HEK293 (cell line): ENCODE measurements around the gene FOXP1.

ENCODE experiments used
- CTCF ChIA-PET: fragments of 350-600 bp; formaldehyde crosslinking; extraction: SDS; loops from one replicate; lab custom pipeline; 2021; ENCODE audit warnings: antibody characterized with exemption; lab: Yijun Ruan, JAX
- POLR2A ChIA-PET: fragments of 300-600 bp; formaldehyde crosslinking; extraction: SDS; loops from one replicate; lab custom pipeline; 2020; ENCODE audit warnings: antibody characterized with exemption, inconsistent platforms; lab: Yijun Ruan, JAX
- H3K27ac ChIP-seq: fragments of 200-500 bp; sonication (Bioruptor generic); 2 replicates; pipeline ENCODE4 v1.5.1; 2014; ENCODE audit warnings: low read depth, low read length, control low read depth, inconsistent platforms; ENCODE audit errors: extremely low read depth
- H3K36me3 ChIP-seq, 2 experiments: fragments of 200-500 bp in 1 of 2; sonication (Bioruptor generic) in 1 of 2; 1 replicate in 1 of 2; 2 replicates in 1 of 2; pipeline ENCODE4 v1.5.1; 2014 to 2017; ENCODE audit warnings: inconsistent platforms in 2 of 2, low read length in 2 of 2; ENCODE audit not compliant: control insufficient read depth in 2 of 2, insufficient read depth in 1 of 2
- H3K4me1 ChIP-seq: fragments of 200-500 bp; sonication (Bioruptor generic); 2 replicates; pipeline ENCODE4 v1.5.1; 2014; ENCODE audit warnings: mild to moderate bottlenecking, low read length, inconsistent platforms; ENCODE audit not compliant: control insufficient read depth, insufficient read depth
- H3K4me3 ChIP-seq: 2 replicates; pipeline ENCODE4 v1.5.1; 2011; ENCODE audit warnings: low read depth, mild to moderate bottlenecking, control low read depth, low read length, moderate library complexity
- H3K9me3 ChIP-seq: fragments of 200-500 bp; sonication (Bioruptor generic); 2 replicates; pipeline ENCODE4 v1.5.1; 2014; ENCODE audit warnings: low read depth, low read length, inconsistent platforms; ENCODE audit not compliant: control insufficient read depth, insufficient read depth
- HOXA7 ChIP-seq: sonication (generic); formaldehyde crosslinking; IDR thresholded peaks from 2 replicates; pipeline ENCODE4 v1.8.1; 2022; ENCODE audit warnings: missing genetic modification reagents, borderline replicate concordance
- KLF9 ChIP-seq: fragments of 450-650 bp; formaldehyde crosslinking; IDR thresholded peaks from 2 replicates; pipeline ENCODE4 v1.5.1; 2016; ENCODE audit warnings: missing biosample characterization, missing genetic modification characterization, low read depth
- OVOL3 ChIP-seq: fragments of 450-650 bp; formaldehyde crosslinking; IDR thresholded peaks from 2 replicates; pipeline ENCODE4 v1.5.1; 2016; ENCODE audit warnings: missing biosample characterization, missing genetic modification characterization
- SP7 ChIP-seq: fragments of 450-650 bp; formaldehyde crosslinking; IDR thresholded peaks from 2 replicates; pipeline ENCODE4 v1.5.1; 2016; ENCODE audit warnings: missing biosample characterization, missing genetic modification characterization
- ZNF112 ChIP-seq: fragments of 450-650 bp; formaldehyde crosslinking; IDR thresholded peaks from 2 replicates; pipeline ENCODE4 v1.5.0; 2017; ENCODE audit warnings: missing biosample characterization, missing genetic modification characterization
- ZNF223 ChIP-seq: fragments of 450-650 bp; formaldehyde crosslinking; IDR thresholded peaks from 2 replicates; pipeline ENCODE4 v1.5.1; 2016; ENCODE audit warnings: missing biosample characterization, missing genetic modification characterization
- ZNF23 ChIP-seq: fragments of 450-650 bp; formaldehyde crosslinking; IDR thresholded peaks from 2 replicates; pipeline ENCODE4 v1.5.1; 2016; ENCODE audit warnings: missing biosample characterization, missing genetic modification characterization, borderline replicate concordance
- ZNF292 ChIP-seq: fragments of 450-650 bp; formaldehyde crosslinking; IDR thresholded peaks from 2 replicates; pipeline ENCODE4 v1.5.1; 2016; ENCODE audit warnings: low read depth, missing biosample characterization, missing genetic modification characterization, borderline replicate concordance
- ZNF302 ChIP-seq: fragments of 450-650 bp; formaldehyde crosslinking; IDR thresholded peaks from 2 replicates; pipeline ENCODE4 v1.5.1; 2016; ENCODE audit warnings: missing biosample characterization, missing genetic modification characterization, low read depth
- ZNF324 ChIP-seq: fragments of 450-650 bp; formaldehyde crosslinking; IDR thresholded peaks from 2 replicates; pipeline ENCODE4 v1.5.1; 2016; ENCODE audit warnings: missing biosample characterization, missing genetic modification characterization
- ZNF433 ChIP-seq: fragments of 450-650 bp; formaldehyde crosslinking; IDR thresholded peaks from 2 replicates; pipeline ENCODE4 v1.5.1; 2016; ENCODE audit warnings: missing biosample characterization, missing genetic modification characterization, low read depth
- ZNF571 ChIP-seq: fragments of 450-650 bp; formaldehyde crosslinking; IDR thresholded peaks from 2 replicates; pipeline ENCODE4 v1.5.0; 2017; ENCODE audit warnings: missing biosample characterization, missing genetic modification characterization
- ZNF776 ChIP-seq: fragments of 450-650 bp; formaldehyde crosslinking; IDR thresholded peaks from 2 replicates; pipeline ENCODE4 v1.5.0; 2017; ENCODE audit warnings: missing biosample characterization, missing genetic modification characterization, borderline replicate concordance
- TF ChIP-seq, protein P1 (sequence below): fragments of 450-650 bp; formaldehyde crosslinking; IDR thresholded peaks from 2 replicates; pipeline ENCODE4 v1.5.1; 2017; ENCODE audit warnings: missing biosample characterization, mild to moderate bottlenecking, missing genetic modification characterization, moderate library complexity
- TF ChIP-seq, protein P2 (sequence below): fragments of 450-650 bp; formaldehyde crosslinking; IDR thresholded peaks from 2 replicates; pipeline ENCODE4 v1.5.1; 2016; ENCODE audit warnings: missing biosample characterization, missing genetic modification characterization
- TF ChIP-seq, protein P3 (sequence below): fragments of 450-650 bp; formaldehyde crosslinking; IDR thresholded peaks from 2 replicates; pipeline ENCODE4 v1.5.1; 2016; ENCODE audit warnings: missing biosample characterization, missing genetic modification characterization
- TF ChIP-seq, protein P4 (sequence below): fragments of 450-650 bp; formaldehyde crosslinking; conservative IDR thresholded peaks from 2 replicates; pipeline ENCODE4 v1.5.1; 2016; ENCODE audit warnings: low read depth, missing biosample characterization, missing genetic modification characterization

The FOXP1 gene

DNA sequence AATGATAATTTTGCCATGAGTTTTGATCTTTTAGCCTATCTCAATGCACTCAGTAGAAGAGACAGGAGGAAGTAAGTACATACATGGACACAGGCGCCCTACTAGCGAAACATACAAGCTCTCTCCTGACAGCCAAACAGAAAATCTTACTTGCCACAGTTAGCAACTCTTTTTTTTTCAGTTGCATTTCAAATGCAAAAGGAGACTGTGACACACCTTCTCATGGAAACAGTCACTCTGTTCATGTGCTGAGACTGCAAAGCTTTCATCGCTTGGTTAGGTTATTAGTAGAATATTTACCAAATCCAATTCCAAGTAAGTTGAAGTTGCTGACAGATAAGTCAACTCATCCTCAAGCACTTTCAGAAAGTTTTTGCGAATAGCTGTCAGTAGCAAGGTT is 223.3 kb downstream of the FOXP1 start:
- H3K36me3 ChIP-seq, result peaks cover 0 to 4% of the 10 kb centered on the region in 2 experiments; a peak in 1 of 3 replicates
- H3K9me3 ChIP-seq, result no peaks in the 10 kb centered on the region
- CTCF ChIA-PET, result no interaction called here
- no peak for TF ChIP-seq ZNF302
- TF ChIP-seq, protein P1, sequence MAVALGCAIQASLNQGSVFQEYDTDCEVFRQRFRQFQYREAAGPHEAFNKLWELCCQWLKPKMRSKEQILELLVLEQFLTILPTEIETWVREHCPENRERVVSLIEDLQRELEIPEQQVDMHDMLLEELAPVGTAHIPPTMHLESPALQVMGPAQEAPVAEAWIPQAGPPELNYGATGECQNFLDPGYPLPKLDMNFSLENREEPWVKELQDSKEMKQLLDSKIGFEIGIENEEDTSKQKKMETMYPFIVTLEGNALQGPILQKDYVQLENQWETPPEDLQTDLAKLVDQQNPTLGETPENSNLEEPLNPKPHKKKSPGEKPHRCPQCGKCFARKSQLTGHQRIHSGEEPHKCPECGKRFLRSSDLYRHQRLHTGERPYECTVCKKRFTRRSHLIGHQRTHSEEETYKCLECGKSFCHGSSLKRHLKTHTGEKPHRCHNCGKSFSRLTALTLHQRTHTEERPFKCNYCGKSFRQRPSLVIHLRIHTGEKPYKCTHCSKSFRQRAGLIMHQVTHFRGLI, result no peak
- TF ChIP-seq, protein P2, sequence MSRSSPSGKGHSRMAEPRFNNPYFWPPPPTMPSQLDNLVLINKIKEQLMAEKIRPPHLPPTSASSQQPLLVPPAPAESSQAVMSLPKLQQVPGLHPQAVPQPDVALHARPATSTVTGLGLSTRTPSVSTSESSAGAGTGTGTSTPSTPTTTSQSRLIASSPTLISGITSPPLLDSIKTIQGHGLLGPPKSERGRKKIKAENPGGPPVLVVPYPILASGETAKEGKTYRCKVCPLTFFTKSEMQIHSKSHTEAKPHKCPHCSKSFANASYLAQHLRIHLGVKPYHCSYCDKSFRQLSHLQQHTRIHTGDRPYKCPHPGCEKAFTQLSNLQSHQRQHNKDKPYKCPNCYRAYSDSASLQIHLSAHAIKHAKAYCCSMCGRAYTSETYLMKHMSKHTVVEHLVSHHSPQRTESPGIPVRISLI (tag by site-specific recombination), result no peak
- no peak for TF ChIP-seq ZNF292 (tag by site-specific recombination)
- TF ChIP-seq ZNF776 (tag by site-specific recombination), result no peak
- TF ChIP-seq ZNF23 (tag by site-specific recombination), result no peak
- no peak for TF ChIP-seq SP7 (tag by site-specific recombination)
- TF ChIP-seq, protein P3, sequence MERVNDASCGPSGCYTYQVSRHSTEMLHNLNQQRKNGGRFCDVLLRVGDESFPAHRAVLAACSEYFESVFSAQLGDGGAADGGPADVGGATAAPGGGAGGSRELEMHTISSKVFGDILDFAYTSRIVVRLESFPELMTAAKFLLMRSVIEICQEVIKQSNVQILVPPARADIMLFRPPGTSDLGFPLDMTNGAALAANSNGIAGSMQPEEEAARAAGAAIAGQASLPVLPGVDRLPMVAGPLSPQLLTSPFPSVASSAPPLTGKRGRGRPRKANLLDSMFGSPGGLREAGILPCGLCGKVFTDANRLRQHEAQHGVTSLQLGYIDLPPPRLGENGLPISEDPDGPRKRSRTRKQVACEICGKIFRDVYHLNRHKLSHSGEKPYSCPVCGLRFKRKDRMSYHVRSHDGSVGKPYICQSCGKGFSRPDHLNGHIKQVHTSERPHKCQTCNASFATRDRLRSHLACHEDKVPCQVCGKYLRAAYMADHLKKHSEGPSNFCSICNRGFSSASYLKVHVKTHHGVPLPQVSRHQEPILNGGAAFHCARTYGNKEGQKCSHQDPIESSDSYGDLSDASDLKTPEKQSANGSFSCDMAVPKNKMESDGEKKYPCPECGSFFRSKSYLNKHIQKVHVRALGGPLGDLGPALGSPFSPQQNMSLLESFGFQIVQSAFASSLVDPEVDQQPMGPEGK (tag by site-specific recombination), result no peak
- TF ChIP-seq, protein P4, sequence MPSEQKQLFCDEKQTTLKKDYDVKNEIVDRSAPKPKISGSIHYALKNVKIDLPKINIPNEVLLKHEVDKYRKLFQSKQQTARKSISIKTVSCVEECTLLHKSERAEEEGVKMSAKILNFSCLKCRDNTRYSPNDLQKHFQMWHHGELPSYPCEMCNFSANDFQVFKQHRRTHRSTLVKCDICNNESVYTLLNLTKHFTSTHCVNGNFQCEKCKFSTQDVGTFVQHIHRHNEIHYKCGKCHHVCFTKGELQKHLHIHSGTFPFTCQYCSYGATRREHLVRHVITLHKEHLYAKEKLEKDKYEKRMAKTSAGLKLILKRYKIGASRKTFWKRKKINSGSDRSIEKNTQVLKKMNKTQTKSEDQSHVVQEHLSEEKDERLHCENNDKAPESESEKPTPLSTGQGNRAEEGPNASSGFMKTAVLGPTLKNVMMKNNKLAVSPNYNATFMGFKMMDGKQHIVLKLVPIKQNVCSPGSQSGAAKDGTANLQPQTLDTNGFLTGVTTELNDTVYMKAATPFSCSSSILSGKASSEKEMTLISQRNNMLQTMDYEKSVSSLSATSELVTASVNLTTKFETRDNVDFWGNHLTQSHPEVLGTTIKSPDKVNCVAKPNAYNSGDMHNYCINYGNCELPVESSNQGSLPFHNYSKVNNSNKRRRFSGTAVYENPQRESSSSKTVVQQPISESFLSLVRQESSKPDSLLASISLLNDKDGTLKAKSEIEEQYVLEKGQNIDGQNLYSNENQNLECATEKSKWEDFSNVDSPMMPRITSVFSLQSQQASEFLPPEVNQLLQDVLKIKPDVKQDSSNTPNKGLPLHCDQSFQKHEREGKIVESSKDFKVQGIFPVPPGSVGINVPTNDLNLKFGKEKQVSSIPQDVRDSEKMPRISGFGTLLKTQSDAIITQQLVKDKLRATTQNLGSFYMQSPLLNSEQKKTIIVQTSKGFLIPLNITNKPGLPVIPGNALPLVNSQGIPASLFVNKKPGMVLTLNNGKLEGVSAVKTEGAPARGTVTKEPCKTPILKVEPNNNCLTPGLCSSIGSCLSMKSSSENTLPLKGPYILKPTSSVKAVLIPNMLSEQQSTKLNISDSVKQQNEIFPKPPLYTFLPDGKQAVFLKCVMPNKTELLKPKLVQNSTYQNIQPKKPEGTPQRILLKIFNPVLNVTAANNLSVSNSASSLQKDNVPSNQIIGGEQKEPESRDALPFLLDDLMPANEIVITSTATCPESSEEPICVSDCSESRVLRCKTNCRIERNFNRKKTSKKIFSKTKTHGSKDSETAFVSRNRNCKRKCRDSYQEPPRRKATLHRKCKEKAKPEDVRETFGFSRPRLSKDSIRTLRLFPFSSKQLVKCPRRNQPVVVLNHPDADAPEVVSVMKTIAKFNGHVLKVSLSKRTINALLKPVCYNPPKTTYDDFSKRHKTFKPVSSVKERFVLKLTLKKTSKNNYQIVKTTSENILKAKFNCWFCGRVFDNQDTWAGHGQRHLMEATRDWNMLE (tag by site-specific recombination), result no peak
- TF ChIP-seq ZNF112 (tag by site-specific recombination), result no peak
- no peak for TF ChIP-seq HOXA7
- TF ChIP-seq ZNF571 (tag by site-specific recombination), result no peak
- TF ChIP-seq ZNF223 (tag by site-specific recombination), result no peak
- TF ChIP-seq ZNF324, result no peak
- TF ChIP-seq ZNF433, result no peak
- TF ChIP-seq, all 188 proteins: peak for 0
- Histone ChIP-seq H3K4me3 (no peak overlapping the region), H3K4me1 (no peaks in the 10 kb centered on the region), H3K27ac (no peak overlapping the region)
- POLR2A ChIA-PET, result no interaction called here

DNA sequence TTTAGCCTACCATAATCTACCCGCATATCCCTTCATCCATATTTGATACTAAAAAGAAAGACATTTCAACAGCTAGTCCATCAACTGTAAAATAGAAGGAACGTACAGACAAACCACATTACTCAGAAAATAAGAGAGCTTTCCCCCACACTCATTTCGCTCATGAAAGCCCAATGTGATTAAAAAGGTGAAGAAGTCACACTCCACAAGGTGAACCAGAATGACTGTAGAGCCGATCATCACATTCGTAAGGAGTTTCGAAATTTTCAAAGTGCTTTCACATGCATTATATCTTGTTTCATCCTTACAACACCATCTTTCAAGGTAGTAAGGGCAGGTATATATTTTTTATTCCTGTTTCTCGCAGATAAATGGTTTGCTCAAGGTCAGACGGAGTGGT is 225.3 kb downstream of the FOXP1 start:
- H3K4me3 ChIP-seq, result no peak overlapping the region
- no peak overlapping the region for H3K27ac ChIP-seq
- H3K4me1 ChIP-seq, result no peaks in the 10 kb centered on the region
- no peaks in the 10 kb centered on the region for H3K9me3 ChIP-seq
- ChIA-PET CTCF (no interaction called here), POLR2A (no interaction called here)
- no peak for TF ChIP-seq OVOL3 (tag by site-specific recombination)
- TF ChIP-seq KLF9 (tag by site-specific recombination), result no peak
- H3K36me3 ChIP-seq, result peaks cover 0 to 4% of the 10 kb centered on the region in 2 experiments; a peak in 1 of 3 replicates
